Keratinocyte (primary cell): ENCODE results near the gene DLL1. TPM values are rescaled to one million over a fixed set of nuclear protein-coding genes. Genes with fewer than 3 reads are reported as not detected.

ENCODE experiments used
- DNase-seq: peaks from one replicate; pipeline ENCODE4 v3.0.0-alpha.2; 2011; ENCODE audit warnings: low read depth, missing footprints, low spot score
- FAIRE-seq: peaks from 2 replicates; lab custom pipeline; 2011; peaks lifted over from hg19 to GRCh38; lab: Jason Lieb, UNC
- H2AFZ ChIP-seq: 2 replicates; pipeline ENCODE4 v1.6.0; 2012; ENCODE audit warnings: low read length, control low read depth, inconsistent platforms; ENCODE audit not compliant: control insufficient read depth
- H3K27ac ChIP-seq: 2 replicates; pipeline ENCODE4 v1.5.1; 2011; ENCODE audit warnings: low read length; ENCODE audit not compliant: control insufficient read depth, insufficient read depth
- H3K27me3 ChIP-seq: 3 replicates; pipeline ENCODE4 v1.6.0; 2011; ENCODE audit warnings: low read length; ENCODE audit not compliant: control insufficient read depth, insufficient read depth; ENCODE audit errors: extremely low read depth
- H3K36me3 ChIP-seq, 2 experiments: 2 replicates in 1 of 2; 3 replicates in 1 of 2; pipeline ENCODE4 v1.5.1; 2011; ENCODE audit warnings: low read length in 2 of 2, mild to moderate bottlenecking in 1 of 2; ENCODE audit not compliant: control insufficient read depth in 2 of 2, insufficient read depth in 2 of 2; ENCODE audit errors: extremely low read depth in 1 of 2
- H3K4me1 ChIP-seq: 3 replicates; pipeline ENCODE4 v1.5.1; 2011; ENCODE audit warnings: low read length; ENCODE audit not compliant: control insufficient read depth, insufficient read depth; ENCODE audit errors: extremely low read depth
- H3K4me2 ChIP-seq: 3 replicates; pipeline ENCODE4 v1.6.0; 2011; ENCODE audit warnings: low read depth, low read length; ENCODE audit not compliant: control insufficient read depth, insufficient read depth; ENCODE audit errors: extremely low read depth
- H3K4me3 ChIP-seq, 3 experiments: fragments of 200-600 bp in 1 of 3; sonication (generic) in 1 of 3; 2 replicates in 2 of 3; 3 replicates in 1 of 3; pipeline ENCODE4 v1.5.1; 2011 to 2016; ENCODE audit warnings: low read length in 3 of 3, mild to moderate bottlenecking in 3 of 3, control low read depth in 2 of 3, inconsistent platforms in 1 of 3, low read depth in 1 of 3, mixed read lengths in 1 of 3, mixed run types in 1 of 3, moderate library complexity in 1 of 3; ENCODE audit not compliant: control insufficient read depth in 2 of 3, insufficient read depth in 2 of 3; ENCODE audit errors: extremely low read depth in 1 of 3
- H3K79me2 ChIP-seq: 2 replicates; pipeline ENCODE4 v1.6.0; 2012; ENCODE audit warnings: low read length; ENCODE audit not compliant: control insufficient read depth, insufficient read depth
- H3K9ac ChIP-seq: 3 replicates; pipeline ENCODE4 v1.6.0; 2011; ENCODE audit warnings: low read length; ENCODE audit not compliant: control insufficient read depth, insufficient read depth; ENCODE audit errors: extremely low read depth
- H3K9me1 ChIP-seq: 3 replicates; pipeline ENCODE4 v1.6.0; 2011; ENCODE audit warnings: low read length; ENCODE audit not compliant: control insufficient read depth, insufficient read depth; ENCODE audit errors: extremely low read depth
- H3K9me3 ChIP-seq: 2 replicates; pipeline ENCODE4 v1.5.1; 2012; ENCODE audit warnings: low read depth, low read length; ENCODE audit not compliant: control insufficient read depth
- H4K20me1 ChIP-seq: 3 replicates; pipeline ENCODE4 v1.6.0; 2011; ENCODE audit warnings: low read length; ENCODE audit not compliant: control insufficient read depth, insufficient read depth; ENCODE audit errors: extremely low read depth
- CTCF ChIP-seq, 3 experiments: IDR thresholded peaks in 1 of 3; conservative IDR thresholded peaks in 1 of 3; optimal IDR thresholded peaks in 1 of 3; 2 replicates in 2 of 3; 3 replicates in 1 of 3; pipeline versions ENCODE3 to v1.5.1; 2011; ENCODE audit warnings: low read length in 3 of 3, mild to moderate bottlenecking in 3 of 3, moderate library complexity in 2 of 3, control low read depth in 1 of 3, inconsistent platforms in 1 of 3; ENCODE audit not compliant: insufficient read depth in 2 of 3; ENCODE audit errors: extremely low read depth in 1 of 3
- EZH2 ChIP-seq: IDR thresholded peaks from one replicate; pipeline ENCODE4 v1.6.1; 2012; ENCODE audit warnings: inconsistent platforms, mild to moderate bottlenecking, low read length, moderate library complexity
- dilution Hi-C: fragments of 300-500 bp; cut with MboI; formaldehyde crosslinking; loops from one replicate; pipeline ENCODE4 v1.7.0; 2020; ENCODE audit warnings: low sequenced_read_pairs; ENCODE audit not compliant: extremely low pct_ligation_motif_present
- polyA plus RNA-seq, 5 experiments: library from polyadenylated mRNA; depleted of rRNA in 3 of 5; stranded (reverse) in 3 of 5; stranded (forward) in 1 of 5; unstranded in 1 of 5; fragments of >200 nt; gene quantifications; 1 replicate in 1 of 5; 2 replicates in 3 of 5; 3 replicates in 1 of 5; pipeline versions ENCODE4 v1.2.1 to v1.2.3, GENCODE V29; 2011 to 2012; ENCODE audit warnings: missing spikeins in 2 of 5, low read depth in 1 of 5, low replicate concordance in 1 of 5

The DLL1 gene
- polyA plus RNA-seq, 1 donor (not counting 4 experiments of a cell fraction or from before 2014, with no cell fraction given) = 8.2 TPM

DNA sequence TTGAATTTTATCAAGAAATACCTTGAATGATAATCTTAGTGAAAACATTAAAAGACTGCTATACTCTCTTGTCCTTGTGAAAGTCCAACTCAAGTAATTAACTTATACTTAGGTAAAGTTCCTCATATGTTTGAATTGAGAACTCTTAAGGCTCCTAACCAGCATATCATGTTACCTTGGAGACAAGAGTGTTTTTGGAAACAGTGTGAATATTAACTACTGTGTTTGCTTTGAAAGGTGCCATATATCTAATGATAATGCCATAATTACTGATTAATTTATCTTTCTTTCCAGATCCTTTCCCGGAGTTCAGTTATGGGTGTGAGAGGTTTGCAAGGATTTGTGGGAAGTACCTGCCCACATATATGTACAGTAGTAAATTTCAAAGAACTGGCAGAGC is 26.2 kb upstream of the DLL1 start:
- H2AFZ ChIP-seq = no peak overlapping the region
- DNase-seq = no peak
- no peaks in the 10 kb centered on the region for H3K9me1 ChIP-seq
- no peaks in the 10 kb centered on the region for H3K4me1 ChIP-seq
- peaks cover 11 to 22% of the 10 kb centered on the region in 2 experiments for H3K36me3 ChIP-seq
- H3K9ac ChIP-seq = no peak overlapping the region
- no peaks in the 10 kb centered on the region for H3K9me3 ChIP-seq
- dilution Hi-C loops = no loop called here
- no peak overlapping the region for H3K4me2 ChIP-seq
- TF ChIP-seq CTCF (optimal IDR thresholded peaks at IDR 0.05 in 1 of 3, IDR thresholded peaks at IDR 0.05 in 1 of 3, conservative IDR thresholded peaks at IDR 0.05 in 1 of 3; ENCODE audit: extremely low read depth in 1 of 3, insufficient read depth in 2 of 3, low read length in 3 of 3) = no peak
- TF ChIP-seq EZH2 = no peak
- no peaks in the 10 kb centered on the region for H4K20me1 ChIP-seq
- H3K4me3 ChIP-seq = no peak overlapping the region
- peaks cover 43% of the 10 kb centered on the region for H3K79me2 ChIP-seq
- no peak overlapping the region for H3K27ac ChIP-seq
- no peaks in the 10 kb centered on the region for H3K27me3 ChIP-seq
- FAIRE-seq = no peak

DNA sequence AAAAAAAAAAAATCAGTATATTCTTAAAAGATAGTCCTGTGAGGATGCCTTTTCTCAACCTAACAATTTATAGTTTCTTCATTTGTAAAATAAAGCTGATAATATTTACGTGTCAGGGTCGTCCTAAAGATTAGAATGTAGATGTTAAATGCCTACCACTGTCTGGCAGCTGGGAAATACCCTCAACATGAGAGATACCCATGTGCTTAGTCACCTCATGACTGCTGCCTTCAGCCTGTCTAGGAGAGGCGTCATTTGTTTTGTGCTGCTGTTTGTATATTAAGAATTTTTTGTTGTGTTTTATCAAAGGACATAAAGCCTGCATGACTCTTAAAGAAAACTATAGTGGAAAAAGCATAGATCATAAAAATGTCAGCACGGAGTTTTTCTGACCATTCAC is 25.2 kb upstream of the DLL1 start:
- Histone ChIP-seq H3K36me3 (peaks cover 11 to 26% of the 10 kb centered on the region in 2 experiments), H3K9ac (no peak overlapping the region), H3K27me3 (no peaks in the 10 kb centered on the region), H3K79me2 (peaks cover 52% of the 10 kb centered on the region), H3K4me2 (no peak overlapping the region), H3K9me3 (no peaks in the 10 kb centered on the region), H3K27ac (no peak overlapping the region), H2AFZ (no peak overlapping the region), H3K9me1 (no peaks in the 10 kb centered on the region), H3K4me1 (no peaks in the 10 kb centered on the region), H4K20me1 (no peaks in the 10 kb centered on the region), H3K4me3 (no peak overlapping the region)
- dilution Hi-C loops = no loop called here
- FAIRE-seq (no peak), DNase-seq (peak; percentile 5)
- TF ChIP-seq CTCF (optimal IDR thresholded peaks at IDR 0.05 in 1 of 3, IDR thresholded peaks at IDR 0.05 in 1 of 3, conservative IDR thresholded peaks at IDR 0.05 in 1 of 3; ENCODE audit: extremely low read depth in 1 of 3, insufficient read depth in 2 of 3, low read length in 3 of 3) (no peak), EZH2 (no peak)
